Osteoblast (primary cell): Measurements from ENCODE around the gene DUSP6. TPM values are rescaled to one million over a fixed set of nuclear protein-coding genes. Genes with fewer than 3 reads are reported as not detected.

Experiments used
- DNase-seq: peaks from one replicate; pipeline ENCODE4 v3.0.0; 2011; ENCODE audit warnings: low spot score, mixed read lengths; ENCODE audit not compliant: insufficient read length; ENCODE audit errors: missing footprints
- H2AFZ ChIP-seq: 2 replicates; pipeline ENCODE4 v1.6.0; 2011; ENCODE audit warnings: mild to moderate bottlenecking, low read length
- H3K27ac ChIP-seq: 2 replicates; pipeline ENCODE4 v1.5.1; 2011; ENCODE audit warnings: mild to moderate bottlenecking, low read depth, low read length, moderate library complexity
- H3K27me3 ChIP-seq: 2 replicates; pipeline ENCODE4 v1.6.0; 2012; ENCODE audit warnings: mild to moderate bottlenecking, control low read depth, inconsistent platforms, low read length, moderate library complexity; ENCODE audit not compliant: insufficient read depth
- H3K36me3 ChIP-seq: 2 replicates; pipeline ENCODE4 v1.5.1; 2011; ENCODE audit warnings: mild to moderate bottlenecking, low read length, control low read depth, moderate library complexity; ENCODE audit not compliant: insufficient read depth
- H3K4me1 ChIP-seq: 2 replicates; pipeline ENCODE4 v1.5.1; 2011; ENCODE audit warnings: mild to moderate bottlenecking, low read length, control low read depth, moderate library complexity; ENCODE audit not compliant: insufficient read depth
- H3K4me2 ChIP-seq: 2 replicates; pipeline ENCODE4 v1.6.0; 2011; ENCODE audit warnings: mild to moderate bottlenecking, low read length; ENCODE audit not compliant: insufficient read depth
- H3K4me3 ChIP-seq: fragments of 200-600 bp; sonication (generic); 3 replicates; pipeline ENCODE4 v1.5.1; 2012; ENCODE audit warnings: mild to moderate bottlenecking, low read length, inconsistent platforms; ENCODE audit not compliant: insufficient read depth
- H3K79me2 ChIP-seq: 2 replicates; pipeline ENCODE4 v1.6.0; 2012; ENCODE audit warnings: mild to moderate bottlenecking, low read length, control low read depth, inconsistent platforms; ENCODE audit not compliant: insufficient read depth
- H3K9me3 ChIP-seq: 2 replicates; pipeline ENCODE4 v1.5.1; 2011; ENCODE audit warnings: low read depth, low read length, control low read depth
- H4K20me1 ChIP-seq: 2 replicates; pipeline ENCODE4 v1.6.0; 2012; ENCODE audit warnings: mild to moderate bottlenecking, low read length, control low read depth; ENCODE audit not compliant: insufficient read depth
- total RNA-seq: library from RNA; depleted of rRNA; stranded (reverse); fragments of >200 nt; gene quantifications from 2 replicates; pipeline ENCODE4 v1.2.3, GENCODE V29; 2012
- TF ChIP-seq, protein P1 (sequence below): IDR thresholded peaks from 2 replicates; pipeline ENCODE4 v1.5.1; 2011; ENCODE audit warnings: mild to moderate bottlenecking, low read depth, low read length, moderate library complexity; ENCODE audit errors: extremely low read depth

Gene DUSP6, protein sequence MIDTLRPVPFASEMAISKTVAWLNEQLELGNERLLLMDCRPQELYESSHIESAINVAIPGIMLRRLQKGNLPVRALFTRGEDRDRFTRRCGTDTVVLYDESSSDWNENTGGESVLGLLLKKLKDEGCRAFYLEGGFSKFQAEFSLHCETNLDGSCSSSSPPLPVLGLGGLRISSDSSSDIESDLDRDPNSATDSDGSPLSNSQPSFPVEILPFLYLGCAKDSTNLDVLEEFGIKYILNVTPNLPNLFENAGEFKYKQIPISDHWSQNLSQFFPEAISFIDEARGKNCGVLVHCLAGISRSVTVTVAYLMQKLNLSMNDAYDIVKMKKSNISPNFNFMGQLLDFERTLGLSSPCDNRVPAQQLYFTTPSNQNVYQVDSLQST
- 28.6 and 30.0 TPM in 2 replicates for total RNA-seq

DNA sequence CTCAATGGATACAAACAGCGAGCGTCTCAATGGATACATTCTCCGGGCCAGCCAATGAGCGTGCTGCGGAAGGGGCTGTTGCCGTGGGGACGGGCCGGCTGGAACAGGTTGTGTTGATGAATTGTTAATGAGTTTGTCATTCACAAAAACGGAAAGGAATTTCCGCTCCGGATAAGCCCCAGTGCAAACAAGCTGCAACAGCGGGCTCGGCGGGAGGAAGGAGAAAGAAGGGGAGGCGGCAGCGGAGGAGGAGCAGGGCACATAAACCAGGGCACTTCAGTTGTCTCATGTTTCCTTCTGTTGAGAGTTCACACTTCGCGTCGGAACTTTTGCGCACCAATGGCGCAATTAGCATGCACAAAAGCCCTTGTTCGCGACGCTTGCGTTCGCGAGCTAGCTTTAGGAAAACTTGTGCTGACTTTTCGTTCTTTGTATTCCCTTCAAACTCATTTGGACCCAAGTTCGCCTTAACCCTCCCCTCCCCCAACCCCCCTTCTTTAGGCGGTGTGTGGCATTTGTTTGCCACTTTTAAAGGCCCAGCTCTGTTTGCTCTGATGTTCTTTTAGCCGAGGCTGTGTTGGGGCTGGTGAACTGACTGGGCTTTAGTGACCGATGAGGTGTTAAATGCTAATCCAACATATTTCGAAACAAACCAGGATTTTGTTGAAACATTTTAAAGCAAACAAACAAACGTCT is at the start of gene DUSP6:
DUSP6 (minus strand) TSS at position 10 of the 696 bp plus-strand sequence. CDS start 462 bp downstream, outside the sequence.
- Histone ChIP-seq H3K79me2 (peaks cover 71% of the 10 kb centered on the region), H3K27me3 (no peaks in the 10 kb centered on the region), H3K4me1 (peaks cover 36% of the 10 kb centered on the region), H3K9me3 (no peaks in the 10 kb centered on the region), H3K4me3 (peak within 1 kb of the TSS; percentile 94), H3K4me2 (peak within 1 kb of the TSS; percentile 91), H2AFZ (peak within 1 kb of the TSS; percentile 52), H4K20me1 (peaks cover 24% of the 10 kb centered on the region), H3K36me3 (peaks cover 30% of the 10 kb centered on the region), H3K27ac (peak within 1 kb of the TSS; percentile 90)
- peak; percentile 98 for DNase-seq
- TF ChIP-seq, protein P1, sequence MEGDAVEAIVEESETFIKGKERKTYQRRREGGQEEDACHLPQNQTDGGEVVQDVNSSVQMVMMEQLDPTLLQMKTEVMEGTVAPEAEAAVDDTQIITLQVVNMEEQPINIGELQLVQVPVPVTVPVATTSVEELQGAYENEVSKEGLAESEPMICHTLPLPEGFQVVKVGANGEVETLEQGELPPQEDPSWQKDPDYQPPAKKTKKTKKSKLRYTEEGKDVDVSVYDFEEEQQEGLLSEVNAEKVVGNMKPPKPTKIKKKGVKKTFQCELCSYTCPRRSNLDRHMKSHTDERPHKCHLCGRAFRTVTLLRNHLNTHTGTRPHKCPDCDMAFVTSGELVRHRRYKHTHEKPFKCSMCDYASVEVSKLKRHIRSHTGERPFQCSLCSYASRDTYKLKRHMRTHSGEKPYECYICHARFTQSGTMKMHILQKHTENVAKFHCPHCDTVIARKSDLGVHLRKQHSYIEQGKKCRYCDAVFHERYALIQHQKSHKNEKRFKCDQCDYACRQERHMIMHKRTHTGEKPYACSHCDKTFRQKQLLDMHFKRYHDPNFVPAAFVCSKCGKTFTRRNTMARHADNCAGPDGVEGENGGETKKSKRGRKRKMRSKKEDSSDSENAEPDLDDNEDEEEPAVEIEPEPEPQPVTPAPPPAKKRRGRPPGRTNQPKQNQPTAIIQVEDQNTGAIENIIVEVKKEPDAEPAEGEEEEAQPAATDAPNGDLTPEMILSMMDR: no peak

DNA sequence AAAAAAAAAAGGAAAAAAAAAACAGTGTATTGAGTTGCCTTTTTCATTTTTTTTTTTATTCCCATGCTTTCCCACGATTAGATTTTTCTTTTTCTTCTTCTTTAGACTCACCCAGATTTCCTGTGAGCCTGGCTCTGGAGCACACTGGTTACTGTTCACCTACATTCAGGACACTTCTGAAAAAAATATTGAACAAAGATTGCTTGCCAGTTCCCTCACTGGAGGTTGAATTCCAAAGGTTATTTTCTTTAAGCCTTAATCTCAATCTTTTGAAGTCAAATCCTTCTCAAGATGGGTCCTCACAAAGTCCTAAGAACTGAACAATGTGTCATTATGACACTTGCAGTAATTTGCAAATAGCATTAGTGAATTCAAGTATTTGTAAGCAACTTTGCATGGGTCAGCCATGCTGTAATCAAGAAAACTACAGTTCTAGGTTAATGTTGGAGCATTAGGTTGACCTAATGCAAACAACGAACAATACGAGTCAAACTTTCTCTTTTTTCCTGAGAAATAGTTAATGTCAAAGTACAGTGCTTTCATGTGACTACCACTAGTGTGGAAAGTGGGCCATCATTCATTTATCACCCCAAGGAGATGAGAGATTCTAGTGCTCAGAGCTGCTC is 49.2 kb upstream of the DUSP6 start:
- Histone ChIP-seq H3K4me3 (no peak overlapping the region), H3K27ac (no peak overlapping the region), H2AFZ (no peak overlapping the region), H3K4me1 (no peaks in the 10 kb centered on the region), H4K20me1 (no peaks in the 10 kb centered on the region), H3K4me2 (no peak overlapping the region), H3K36me3 (no peaks in the 10 kb centered on the region), H3K27me3 (no peaks in the 10 kb centered on the region), H3K9me3 (no peaks in the 10 kb centered on the region), H3K79me2 (no peaks in the 10 kb centered on the region)
- DNase-seq: no peak
- TF ChIP-seq, protein P1: no peak

DNA sequence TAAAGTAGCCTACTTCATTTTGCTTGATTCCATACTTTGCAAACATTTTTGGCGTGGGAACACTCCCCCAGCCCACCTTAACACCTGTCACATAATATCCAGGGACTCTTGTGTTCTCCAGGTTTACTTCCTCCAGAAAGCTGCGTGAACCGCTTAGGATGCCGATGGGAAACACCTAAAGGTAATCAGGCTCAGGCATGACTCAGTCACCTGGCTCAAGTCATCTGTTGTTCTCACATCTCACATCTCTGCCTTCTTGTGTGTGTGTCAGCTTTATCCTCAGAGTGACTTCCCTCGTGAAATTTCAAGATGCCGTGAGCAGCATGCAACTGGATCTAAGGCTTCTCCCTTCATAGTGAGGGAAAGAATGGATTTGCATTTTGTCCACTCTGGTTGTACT is 48.1 kb upstream of the DUSP6 start:
- Histone ChIP-seq H3K27me3 (no peaks in the 10 kb centered on the region), H3K4me1 (no peaks in the 10 kb centered on the region), H3K27ac (no peak overlapping the region), H3K79me2 (no peaks in the 10 kb centered on the region), H3K36me3 (no peaks in the 10 kb centered on the region), H3K4me2 (no peak overlapping the region), H3K9me3 (no peaks in the 10 kb centered on the region), H3K4me3 (no peak overlapping the region), H4K20me1 (no peaks in the 10 kb centered on the region), H2AFZ (no peak overlapping the region)
- DNase-seq: no peak
- TF ChIP-seq, protein P1: no peak

DNA sequence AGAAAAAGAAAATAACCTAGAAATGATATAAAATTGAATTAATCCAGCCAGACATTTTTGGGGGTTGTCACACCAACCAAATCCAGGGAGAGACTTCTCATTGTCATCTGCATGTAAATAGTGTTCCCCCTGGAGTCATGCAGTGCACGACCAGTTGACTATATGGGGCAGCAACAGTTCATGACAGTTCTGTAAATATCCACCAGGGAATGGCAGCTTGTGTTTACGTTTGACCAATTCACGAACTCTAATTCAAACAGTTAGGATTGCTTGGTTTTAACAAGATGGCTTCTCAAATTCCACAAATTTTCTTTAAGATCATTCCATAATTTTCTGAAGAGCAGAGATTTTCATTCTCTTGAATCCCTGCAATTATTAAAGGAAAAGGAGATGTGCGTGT is 43.4 kb upstream of the DUSP6 start:
- no peaks in the 10 kb centered on the region for H3K27me3 ChIP-seq
- no peak overlapping the region for H3K4me2 ChIP-seq
- H3K4me1 ChIP-seq: peaks cover 12% of the 10 kb centered on the region
- TF ChIP-seq, protein P1: no peak
- no peak overlapping the region for H3K27ac ChIP-seq
- H3K36me3 ChIP-seq: no peaks in the 10 kb centered on the region
- no peaks in the 10 kb centered on the region for H4K20me1 ChIP-seq
- no peaks in the 10 kb centered on the region for H3K79me2 ChIP-seq
- DNase-seq: no peak
- H2AFZ ChIP-seq: no peak overlapping the region
- no peaks in the 10 kb centered on the region for H3K9me3 ChIP-seq
- H3K4me3 ChIP-seq: no peak overlapping the region
